GM11168 (cell line): Measurements from ENCODE around the gene PTK6.

Experiments
- in situ Hi-C: fragments of 300-500 bp; cut with MboI; formaldehyde crosslinking; loops from one replicate; pipeline ENCODE4 v1.12.0; 2022; ENCODE audit warnings: low sequenced_read_pairs; ENCODE audit not compliant: unreplicated experiment

Gene PTK6

DNA sequence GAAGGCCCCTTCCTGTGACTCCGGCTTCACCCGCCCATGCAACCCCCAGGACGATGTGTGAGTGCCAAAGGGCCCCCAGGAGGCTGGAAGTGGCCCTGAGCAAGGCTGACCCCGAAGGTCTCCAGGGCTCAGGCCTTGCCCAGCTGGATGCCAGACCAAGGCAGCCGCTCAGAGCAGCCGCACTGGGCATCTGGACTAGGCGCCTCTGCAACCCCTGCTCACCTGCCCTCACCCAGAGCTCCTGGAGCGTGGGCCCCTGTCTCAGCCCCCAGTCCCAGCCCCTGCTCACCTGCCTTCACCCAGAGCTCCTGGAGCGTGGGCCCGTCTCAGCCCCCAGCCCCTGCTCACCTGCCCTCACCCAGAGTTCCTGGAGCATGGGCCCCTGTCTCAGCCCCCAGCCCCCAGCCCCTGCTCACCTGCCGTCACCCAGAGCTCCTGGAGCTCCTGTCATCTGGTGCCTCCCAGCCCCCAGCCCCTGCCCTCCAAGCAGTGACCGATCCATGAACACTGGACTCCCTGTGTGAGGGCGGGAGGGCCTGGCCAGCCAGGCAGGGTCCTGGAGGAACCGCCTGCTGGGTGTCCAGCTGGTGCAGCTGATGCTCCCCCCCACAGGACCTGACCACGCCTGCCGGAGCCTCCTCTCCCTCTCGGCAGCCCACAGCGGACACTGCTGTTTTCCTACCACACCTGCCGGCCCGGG, 9.2 kb upstream of the PTK6 start:
- in situ Hi-C loops: no loop called here

- in situ Hi-C loops: no loop called here
Observed at GRCh38 chr20:63545814-63546213, 8.6 kb upstream of the PTK6 start.

DNA sequence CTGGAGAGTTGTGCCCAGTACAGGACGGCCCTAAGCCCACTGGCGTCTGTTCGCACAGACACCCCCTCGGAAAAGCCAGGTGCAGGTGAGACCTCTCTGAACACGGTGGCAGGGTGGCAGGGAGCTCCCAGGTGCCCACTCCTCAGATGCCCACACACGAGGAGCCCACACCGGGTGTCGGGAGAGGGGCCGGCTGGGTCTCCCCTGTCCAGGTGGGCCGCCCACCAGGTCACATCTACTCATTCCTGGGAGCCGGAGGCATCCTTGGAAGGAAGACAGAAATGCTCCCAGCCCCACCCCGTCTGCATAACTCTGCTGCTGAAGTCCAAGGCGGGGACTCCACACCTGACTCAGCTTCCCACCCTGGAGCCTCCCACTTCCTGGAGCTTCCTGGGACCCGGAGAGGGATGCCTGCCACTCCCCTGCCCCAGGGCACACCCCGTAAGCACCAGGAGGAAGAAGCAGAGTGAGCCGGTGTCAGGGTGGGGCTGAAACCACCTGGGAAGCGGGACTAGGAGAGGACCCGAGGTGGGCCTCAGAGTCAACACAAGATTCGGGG, 7.9 kb upstream of the PTK6 start:
- in situ Hi-C loops: no loop called here

GRCh38 chr20:63544241-63544957, 7.2 kb upstream of the PTK6 start:
- in situ Hi-C loops: no loop called here

GRCh38 chr20:63543733-63544132, 6.6 kb upstream of the PTK6 start:
- in situ Hi-C loops: no loop called here

- in situ Hi-C loops: no loop called here
Observed at GRCh38 chr20:63543131-63543530, 6.0 kb upstream of the PTK6 start.

- in situ Hi-C loops: no loop called here
Observed at GRCh38 chr20:63542696-63543095, 5.5 kb upstream of the PTK6 start.

- in situ Hi-C loops: no loop called here
Observed at GRCh38 chr20:63542031-63542559, 4.9 kb upstream of the PTK6 start.

GRCh38 chr20:63541371-63541770, 4.2 kb upstream of the PTK6 start:
- in situ Hi-C loops: no loop called here

DNA sequence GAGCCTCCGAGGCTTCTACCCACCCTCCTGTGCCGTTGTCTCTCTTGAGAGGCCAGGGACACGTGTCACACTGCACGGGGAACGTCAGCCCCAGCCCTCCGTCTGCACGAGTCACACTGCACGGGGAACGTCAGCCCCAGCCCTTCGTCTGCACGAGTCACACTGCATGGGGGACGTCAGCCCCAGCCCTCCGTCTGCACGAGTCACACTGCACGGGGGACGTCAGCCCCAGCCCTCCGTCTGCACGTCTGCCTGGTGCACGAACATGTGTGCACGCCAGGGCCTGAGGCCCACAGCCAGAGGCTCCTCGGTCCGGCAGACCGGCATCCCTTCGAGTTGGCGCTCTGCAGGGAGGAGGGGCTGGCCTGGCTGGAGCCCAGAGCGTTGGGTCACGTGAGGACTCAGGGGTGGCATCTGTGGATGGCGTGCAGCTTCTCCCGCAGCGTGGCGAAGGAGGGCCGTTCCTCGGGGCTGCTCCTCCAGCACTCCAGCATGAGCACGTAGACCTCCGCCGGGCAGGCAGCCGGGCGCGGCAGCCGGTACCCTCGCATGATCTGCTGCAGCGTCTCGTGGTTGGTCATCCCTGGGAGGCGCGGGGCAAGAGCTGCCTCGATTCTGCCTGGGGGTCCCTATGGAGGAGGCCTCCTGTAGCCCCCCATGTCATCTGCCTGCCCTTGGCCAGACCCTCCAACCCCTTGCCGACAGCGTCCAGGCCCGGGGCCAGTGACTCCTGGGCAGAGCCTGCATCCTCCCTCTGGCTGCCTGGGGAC, 3.4 kb upstream of the PTK6 start:
- in situ Hi-C loops: no loop called here

DNA sequence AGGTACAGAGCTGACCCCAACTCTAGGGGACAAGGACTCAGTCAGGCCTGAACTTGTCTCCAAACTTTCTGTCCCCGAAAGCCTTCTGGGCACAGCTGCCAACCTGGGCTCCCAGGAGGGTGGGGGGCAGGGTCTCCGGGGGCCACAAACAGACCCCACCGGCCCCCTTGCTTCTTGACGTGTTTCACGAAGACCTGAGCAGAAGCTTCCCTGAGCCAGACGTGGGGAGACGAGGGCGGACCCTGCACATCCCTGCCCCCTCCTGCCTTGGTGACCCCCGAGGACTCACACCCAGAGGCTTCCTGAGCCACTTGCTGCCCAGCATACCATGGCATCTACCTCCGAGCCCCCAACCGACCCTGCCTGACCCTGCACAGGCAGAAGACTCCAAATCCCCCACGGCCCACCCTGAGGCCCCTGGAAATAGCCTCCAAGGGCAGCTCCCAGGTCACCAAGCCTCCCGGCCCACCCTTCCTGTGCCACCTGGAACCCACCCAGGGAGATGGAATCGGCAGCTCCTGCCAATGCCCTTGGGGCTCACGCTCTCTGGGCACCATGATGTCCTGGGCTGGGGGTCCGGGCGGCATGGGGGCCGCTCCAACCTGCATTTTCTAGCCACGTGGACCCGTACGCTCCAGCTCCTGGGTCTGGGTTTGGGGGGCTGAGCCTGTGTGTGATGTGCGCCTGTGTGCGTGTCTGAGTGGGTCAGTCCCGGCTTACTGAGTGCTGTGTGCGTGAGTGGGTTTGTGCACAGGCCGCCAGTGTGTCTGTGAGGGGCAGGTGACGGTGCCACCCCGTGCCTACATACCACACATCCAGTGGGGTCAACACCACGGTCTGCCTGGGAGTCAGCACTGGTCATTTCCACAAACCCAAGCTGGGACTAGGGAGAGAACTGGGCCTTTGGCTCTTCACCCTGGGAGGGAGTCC, 2.5 kb upstream of the PTK6 start:
- in situ Hi-C loops: no loop called here

GRCh38 chr20:63539092-63539430, 1.9 kb upstream of the PTK6 start:
- in situ Hi-C loops: no loop called here

GRCh38 chr20:63538204-63539091, 1.3 kb upstream of the PTK6 start:
- in situ Hi-C loops: no loop called here

GRCh38 chr20:63537525-63538203, 488 bp upstream of the PTK6 start:
- in situ Hi-C loops: no loop called here

DNA sequence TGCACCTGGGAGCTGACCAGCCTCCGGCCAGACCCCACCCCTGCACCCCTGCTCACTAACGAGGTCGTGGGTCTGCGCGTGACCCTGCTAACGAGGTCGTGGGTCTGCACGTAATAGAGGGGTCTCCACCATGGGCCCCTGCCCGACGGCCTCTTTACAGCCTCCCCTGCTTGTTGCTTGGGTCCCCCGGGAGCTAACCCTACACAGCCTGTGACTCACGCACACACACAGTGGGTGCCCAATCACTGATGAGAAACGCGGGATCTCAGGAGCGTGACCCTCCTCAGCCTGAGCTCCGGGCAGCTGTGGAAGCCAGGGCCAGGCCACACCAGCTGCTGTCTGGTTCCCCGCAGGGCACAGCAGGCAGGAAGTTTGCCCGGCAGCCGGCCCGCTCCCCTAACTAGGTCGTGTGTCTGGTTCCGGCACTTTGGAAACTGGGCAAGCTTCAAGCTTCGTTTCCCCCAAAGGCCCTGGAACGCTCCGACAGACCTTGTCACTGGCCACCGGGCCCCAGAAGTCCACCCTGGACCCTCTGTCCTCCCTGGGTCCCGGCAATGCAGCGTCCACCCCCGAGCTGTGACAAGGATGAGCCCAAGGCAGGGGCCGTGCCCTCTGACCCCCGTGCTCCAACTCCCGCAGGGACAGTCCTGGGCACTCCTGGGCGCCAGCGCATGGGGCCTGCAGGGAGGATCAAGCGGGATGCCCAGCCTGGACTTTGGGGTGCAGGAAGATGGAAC, 767 bp downstream of the PTK6 start:
- in situ Hi-C loops: no loop called here

DNA sequence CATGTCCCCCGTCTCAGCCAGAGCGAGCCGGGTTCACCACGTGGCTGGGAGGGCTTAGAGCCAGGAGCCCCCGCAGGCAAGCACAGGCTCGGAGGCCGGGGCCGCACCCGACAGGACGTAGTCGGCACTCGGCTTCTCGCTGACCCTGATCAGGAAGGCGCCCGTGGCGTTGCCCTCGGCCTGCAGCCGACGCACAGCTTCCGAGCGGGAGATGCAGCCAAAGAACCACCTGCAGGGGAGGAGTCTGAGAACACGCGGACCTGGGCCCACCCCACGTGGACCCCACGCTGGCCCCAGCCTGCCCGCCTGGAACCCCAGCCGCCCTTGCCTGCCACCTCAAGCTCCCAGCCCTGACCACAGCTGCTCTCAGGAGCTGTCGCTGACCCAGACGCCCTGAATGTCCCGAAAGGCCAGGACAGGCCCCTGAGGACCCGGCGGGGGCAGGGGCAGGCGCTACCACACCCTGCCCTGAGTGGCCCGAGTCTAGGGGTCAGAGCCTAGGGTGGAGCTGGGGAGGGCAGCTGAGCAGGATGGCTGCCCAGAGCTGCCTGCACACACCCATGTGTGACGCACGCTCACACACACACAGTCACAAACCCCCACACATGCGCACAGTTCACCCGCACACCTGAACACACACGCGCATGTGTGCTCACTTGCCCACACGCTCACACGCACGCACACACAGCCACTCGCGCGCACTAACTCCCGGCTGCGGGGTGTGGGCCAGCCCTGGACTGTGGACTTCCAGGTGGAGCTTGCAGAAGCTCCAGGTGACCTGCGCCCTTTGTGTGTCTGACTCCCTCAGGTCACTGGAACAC, 2.1 kb downstream of the PTK6 start:
- in situ Hi-C loops: no loop called here

DNA sequence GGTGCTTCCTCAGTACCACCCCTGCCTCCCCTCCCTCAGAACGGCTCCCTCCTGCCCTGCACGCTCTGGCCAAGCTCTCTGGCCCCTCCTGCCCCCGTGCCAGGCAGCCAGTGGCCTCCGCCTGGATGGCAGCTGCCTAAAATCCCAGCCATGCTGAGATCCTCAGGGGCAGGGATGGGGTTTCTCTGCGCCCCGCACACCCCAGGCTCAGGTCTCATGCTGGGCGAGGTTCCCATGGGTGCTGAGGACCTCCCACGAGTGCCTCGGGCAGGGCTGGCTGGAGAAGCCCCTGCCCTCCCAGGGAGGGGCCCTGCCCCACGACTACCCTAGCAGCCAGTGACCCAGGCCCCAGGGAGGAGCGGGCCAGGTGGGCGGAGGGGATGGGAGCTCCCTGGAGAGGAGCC, 2.7 kb downstream of the PTK6 start:
- in situ Hi-C loops: no loop called here
